GM12875 (cell line): ENCODE data around the gene ATL3.

Experiments used
- H3K4me3 ChIP-seq: one replicate; pipeline ENCODE4 v1.5.1; 2011; ENCODE audit warnings: low read depth, low read length, control low read depth
- CTCF ChIP-seq: IDR thresholded peaks from 2 replicates; pipeline ENCODE4 v1.5.1; 2011; ENCODE audit warnings: low read depth, mild to moderate bottlenecking, control low read depth, inconsistent platforms, low read length, moderate library complexity, borderline replicate concordance; ENCODE audit not compliant: insufficient read depth

The ATL3 gene

DNA sequence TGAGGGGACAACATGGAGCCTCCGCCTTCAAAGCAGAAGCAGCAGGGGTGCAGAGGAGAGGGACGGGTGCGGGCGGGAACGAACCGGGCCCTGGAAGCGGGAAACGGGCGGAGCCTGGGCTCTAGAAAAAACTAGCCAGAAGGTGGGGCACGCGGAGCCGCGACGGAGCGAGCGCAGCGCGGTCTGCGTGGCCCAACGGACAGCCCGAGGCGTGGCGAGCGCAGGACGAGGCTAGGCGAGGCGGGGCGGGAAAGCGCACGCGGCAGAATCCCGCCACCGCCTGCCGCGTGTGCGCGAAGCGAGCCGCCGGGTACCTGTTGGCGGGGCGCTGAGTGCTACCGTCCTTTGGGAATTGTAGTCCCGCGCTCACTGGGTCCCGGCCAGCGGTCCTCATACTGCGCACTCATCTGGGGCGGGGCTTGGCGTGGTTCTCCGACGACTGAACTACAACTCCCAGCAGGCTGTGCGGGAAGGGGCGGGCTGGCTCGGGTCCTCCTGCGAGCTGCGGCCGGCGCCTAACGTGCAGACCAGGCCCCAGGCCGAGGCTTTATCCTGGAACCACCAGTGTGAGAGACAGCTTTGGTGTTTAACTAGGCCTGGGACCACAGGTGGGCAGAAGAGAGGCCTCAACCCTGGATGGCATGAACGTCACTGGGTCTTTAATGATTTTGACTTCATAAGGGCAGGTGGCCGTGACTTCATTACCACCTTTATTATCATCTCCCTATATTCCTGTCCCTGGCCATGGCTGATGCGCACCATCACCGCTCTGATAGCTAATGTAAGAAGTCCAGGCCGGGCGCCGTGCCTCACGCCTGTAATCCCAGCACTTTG, at the start of gene ATL3:
TSS of gene ATL3 (minus strand) at position 55 of the 834 bp plus-strand sequence. CDS start at position 14, 41 bp downstream.
- H3K4me3 ChIP-seq, result peak within 1 kb of the TSS; percentile 76
- no peak for TF ChIP-seq CTCF

DNA sequence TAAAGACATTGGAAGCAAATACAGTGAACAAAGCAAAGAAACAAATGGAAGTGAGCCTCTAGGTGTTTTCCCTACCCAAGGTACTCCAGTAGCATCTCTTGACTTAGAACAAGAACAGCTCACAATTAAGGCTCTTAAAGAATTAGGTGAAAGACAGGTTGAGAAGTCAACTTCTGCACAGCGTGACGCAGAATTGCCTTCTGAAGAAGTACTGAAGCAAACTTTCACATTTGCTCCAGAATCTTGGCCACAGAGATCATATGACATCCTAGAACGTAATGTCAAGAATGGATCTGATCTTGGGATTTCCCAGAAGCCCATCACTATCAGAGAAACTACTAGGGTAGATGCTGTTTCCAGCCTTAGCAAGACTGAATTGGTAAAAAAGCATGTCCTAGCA, 49.4 kb upstream of the ATL3 start:
- no peak overlapping the region for H3K4me3 ChIP-seq
- TF ChIP-seq CTCF, result no peak

- TF ChIP-seq CTCF, result no peak
- H3K4me3 ChIP-seq, result no peak overlapping the region
These were observed 48.8 kb upstream of the ATL3 start for GRCh38 chr11:63719987-63720386.

- H3K4me3 ChIP-seq, result no peak overlapping the region
- no peak for TF ChIP-seq CTCF
These were observed 47.8 kb upstream of the ATL3 start for GRCh38 chr11:63719001-63719400.

GRCh38 chr11:63716046-63716445, 44.9 kb upstream of the ATL3 start:
- TF ChIP-seq CTCF, result no peak
- H3K4me3 ChIP-seq, result no peak overlapping the region

DNA sequence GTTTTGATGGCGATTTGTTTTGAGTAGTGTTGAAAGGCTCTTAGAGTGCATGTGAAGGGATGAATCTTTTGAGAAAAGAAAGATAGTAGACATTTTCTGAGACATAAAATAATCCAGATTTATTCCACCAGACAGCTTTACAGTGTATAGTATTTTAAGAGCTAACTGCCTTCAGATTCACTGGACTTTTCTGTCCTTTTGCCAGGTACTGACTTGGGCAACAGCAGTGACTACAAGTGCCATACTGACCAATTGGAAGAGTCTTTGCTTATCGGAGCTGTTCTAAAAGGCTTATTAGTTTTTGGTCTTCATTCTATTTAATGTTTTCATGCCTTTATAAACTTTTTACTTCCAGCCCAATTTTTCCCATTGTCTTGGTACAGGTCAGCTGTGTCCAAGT, 42.6 kb upstream of the ATL3 start:
- H3K4me3 ChIP-seq, result no peak overlapping the region
- no peak for TF ChIP-seq CTCF

DNA sequence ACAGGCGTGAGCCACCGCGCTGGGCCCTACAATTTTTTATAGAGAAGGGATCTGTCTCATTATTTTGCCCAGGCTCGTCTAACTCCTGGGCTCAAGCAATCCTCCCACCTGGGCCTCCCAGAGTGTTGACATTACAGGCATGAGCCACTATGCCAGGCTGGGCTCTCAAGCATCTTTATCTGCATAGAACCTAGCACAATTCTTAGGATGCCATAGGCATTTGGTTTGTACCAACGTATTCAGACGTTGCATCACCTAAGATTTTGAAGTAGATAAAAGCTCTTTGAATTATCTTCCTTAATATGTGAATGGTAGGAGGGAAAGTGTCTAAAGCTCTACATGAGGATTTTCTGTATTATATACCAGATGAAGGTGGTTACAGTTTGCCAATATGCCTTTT, 40.7 kb upstream of the ATL3 start:
- H3K4me3 ChIP-seq, result no peak overlapping the region
- TF ChIP-seq CTCF, result no peak
